Measurements from ENCODE around the gene CAPN14.

DNA sequence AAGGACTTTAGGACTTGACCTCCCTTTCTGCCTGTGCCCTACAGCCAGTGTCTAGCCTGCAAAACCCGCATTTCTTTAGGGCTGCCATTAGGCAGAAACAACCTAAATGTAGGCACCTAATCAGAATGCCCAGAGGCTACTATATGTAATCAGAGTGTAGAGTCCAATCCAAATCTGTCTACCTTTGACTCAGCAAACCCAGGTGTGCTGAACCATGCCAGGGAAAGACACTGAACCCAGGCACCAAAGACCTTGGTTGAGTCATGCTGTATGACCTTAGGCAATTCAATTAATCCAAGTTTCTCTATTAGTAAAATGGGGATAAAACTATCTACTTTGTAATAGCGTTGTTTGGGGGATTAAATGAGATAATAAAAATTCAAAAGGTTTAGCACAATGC, 20.7 kb downstream of the CAPN14 start:
- TF ChIP-seq POLR2A (IDR thresholded peaks at IDR 0.05; ENCODE audit: low read depth, low read length) (no peak), TAF1 (IDR thresholded peaks at IDR 0.05; ENCODE audit: borderline replicate concordance, low read depth, low read length) (no peak)

Measured in GM12892 (cell line).